Measurements from ENCODE around the gene OVOL1. TPM values are rescaled to one million over a fixed set of nuclear protein-coding genes. Genes with fewer than 3 reads are reported as not detected.

The OVOL1 gene
- total RNA-seq, 1 experiment from 2014 or later: not detected

- ChIA-PET CTCF (interaction anchor here (1.7 to 1.8 kb wide), 2 partner anchors 37 to 105 kb away, joined by 10 to 12 read pairs; partner anchors contain the start of gene KAT5), POLR2A (ENCODE audit: low non-redundant PET) (no interaction called here)
- H3K9me3 ChIP-seq (ENCODE audit: low read depth, low read length, poor library complexity, severe bottlenecking): no peaks in the 10 kb centered on the region
- no peak overlapping the region for H3K4me3 ChIP-seq (ENCODE audit: low read depth, low read length, poor library complexity, severe bottlenecking)
- H3K27me3 ChIP-seq (replicated peaks; ENCODE audit: insufficient read depth, low read depth, low read length, poor library complexity): no peaks in the 10 kb centered on the region
- TF ChIP-seq EZH2 (IDR thresholded peaks at IDR 0.05; ENCODE audit: borderline replicate concordance, low read depth, low read length, poor library complexity, severe bottlenecking): no peak
- TF ChIP-seq CTCF (conservative IDR thresholded peaks at IDR 0.05; ENCODE audit: low read depth, low read length): no peak
- H3K27ac ChIP-seq (ENCODE audit: low read depth, low read length, poor library complexity, severe bottlenecking): no peak overlapping the region
- DNase-seq (ENCODE audit: low spot score): no peak
- no peaks in the 10 kb centered on the region for H3K4me1 ChIP-seq (ENCODE audit: insufficient read depth, low read length, poor library complexity, severe bottlenecking)
- no peaks in the 10 kb centered on the region for H3K36me3 ChIP-seq (ENCODE audit: insufficient read depth, low read length, poor library complexity, severe bottlenecking)
- no TSS peak for BruUV-seq (replicated peaks)
- intact Hi-C loops (cut with micrococcal nuclease; ENCODE audit: unreplicated experiment): loop anchor here (5.0 kb wide), 1 partner anchor 34 kb away; the partner anchor contains the start of gene AP5B1
Measured at GRCh38 chr11:65816696-65817095, 29.8 kb downstream of the OVOL1 start.

- intact Hi-C loops (cut with micrococcal nuclease; ENCODE audit: unreplicated experiment): loop anchor here (5.0 kb wide), 1 partner anchor 35 kb away; the partner anchor contains the start of gene AP5B1
- ChIA-PET POLR2A (ENCODE audit: low non-redundant PET) (no interaction called here), CTCF (interaction anchor here (0.6 to 1.8 kb wide), 7 partner anchors 19 to 260 kb away, joined by 3 to 12 read pairs (median 5); partner anchors contain the start of gene KAT5)
- no peaks in the 10 kb centered on the region for H3K9me3 ChIP-seq (ENCODE audit: low read depth, low read length, poor library complexity, severe bottlenecking)
- no peaks in the 10 kb centered on the region for H3K27me3 ChIP-seq (replicated peaks; ENCODE audit: insufficient read depth, low read depth, low read length, poor library complexity)
- peak overlapping the region; percentile 59 for H3K4me3 ChIP-seq (ENCODE audit: low read depth, low read length, poor library complexity, severe bottlenecking)
- peak; percentile 23 for DNase-seq (ENCODE audit: low spot score)
- BruUV-seq (replicated peaks): no TSS peak
- H3K4me1 ChIP-seq (ENCODE audit: insufficient read depth, low read length, poor library complexity, severe bottlenecking): no peaks in the 10 kb centered on the region
- no peak overlapping the region for H3K27ac ChIP-seq (ENCODE audit: low read depth, low read length, poor library complexity, severe bottlenecking)
- TF ChIP-seq CTCF (conservative IDR thresholded peaks at IDR 0.05; ENCODE audit: low read depth, low read length): no peak
- no peak for TF ChIP-seq EZH2 (IDR thresholded peaks at IDR 0.05; ENCODE audit: borderline replicate concordance, low read depth, low read length, poor library complexity, severe bottlenecking)
- H3K36me3 ChIP-seq (ENCODE audit: insufficient read depth, low read length, poor library complexity, severe bottlenecking): no peaks in the 10 kb centered on the region
Measured at GRCh38 chr11:65817312-65817834, 30.5 kb downstream of the OVOL1 start.

GRCh38 chr11:65817835-65818680, 31.2 kb downstream of the OVOL1 start:
- intact Hi-C loops (cut with micrococcal nuclease; ENCODE audit: unreplicated experiment): loop anchor here (2.0 to 5.0 kb wide), 2 partner anchors 36 to 105 kb away; partner anchors contain the start of genes AP5B1 and KAT5
- Histone ChIP-seq H3K27me3 (replicated peaks; ENCODE audit: insufficient read depth, low read depth, low read length, poor library complexity) (no peaks in the 10 kb centered on the region), H3K9me3 (ENCODE audit: low read depth, low read length, poor library complexity, severe bottlenecking) (no peaks in the 10 kb centered on the region), H3K4me3 (ENCODE audit: low read depth, low read length, poor library complexity, severe bottlenecking) (peak overlapping the region; percentile 59), H3K4me1 (ENCODE audit: insufficient read depth, low read length, poor library complexity, severe bottlenecking) (no peaks in the 10 kb centered on the region), H3K27ac (ENCODE audit: low read depth, low read length, poor library complexity, severe bottlenecking) (no peak overlapping the region), H3K36me3 (ENCODE audit: insufficient read depth, low read length, poor library complexity, severe bottlenecking) (no peaks in the 10 kb centered on the region)
- ChIA-PET CTCF (interaction anchor here (0.6 to 1.8 kb wide), 8 partner anchors 20 to 261 kb away, joined by 3 to 12 read pairs (median 6); partner anchors contain the start of gene KAT5), POLR2A (ENCODE audit: low non-redundant PET) (no interaction called here)
- peak; percentile 91 for DNase-seq (ENCODE audit: low spot score)
- no TSS peak for BruUV-seq (replicated peaks)
- TF ChIP-seq CTCF (conservative IDR thresholded peaks at IDR 0.05; ENCODE audit: low read depth, low read length): peak; percentile 97
- no peak for TF ChIP-seq EZH2 (IDR thresholded peaks at IDR 0.05; ENCODE audit: borderline replicate concordance, low read depth, low read length, poor library complexity, severe bottlenecking)
